Kidney glomerular epithelial cell (primary cell): Measurements from ENCODE around the gene MTG2.

Experiments used
- DNase-seq: peaks from one replicate; lab custom pipeline; 2025; lab: John Stamatoyannopoulos, UW

The MTG2 gene

GRCh38 chr20:62203378-62204030 lies 20.7 kb downstream of the MTG2 start:
- no peak for DNase-seq

GRCh38 chr20:62205618-62206387 lies 23.0 kb downstream of the MTG2 start:
- DNase-seq: no peak

- no peak for DNase-seq
Observed at GRCh38 chr20:62206388-62206775, 23.6 kb downstream of the MTG2 start.

GRCh38 chr20:62208061-62208794 lies 25.4 kb downstream of the MTG2 start:
- no peak for DNase-seq

- no peak for DNase-seq
Observed at GRCh38 chr20:62208795-62209755, 26.2 kb downstream of the MTG2 start.

GRCh38 chr20:62209850-62210495 lies 27.1 kb downstream of the MTG2 start:
- no peak for DNase-seq

- DNase-seq: no peak
Observed at GRCh38 chr20:62210496-62210855, 27.6 kb downstream of the MTG2 start.

GRCh38 chr20:62211216-62211615 lies 28.4 kb downstream of the MTG2 start:
- no peak for DNase-seq

GRCh38 chr20:62211769-62212288 lies 29.0 kb downstream of the MTG2 start:
- DNase-seq: no peak

- no peak for DNase-seq
Observed at GRCh38 chr20:62212299-62212698, 29.5 kb downstream of the MTG2 start.

- DNase-seq: no peak
Observed at GRCh38 chr20:62214067-62214466, 31.2 kb downstream of the MTG2 start.

GRCh38 chr20:62215020-62215990 lies 32.5 kb downstream of the MTG2 start:
- DNase-seq: no peak

GRCh38 chr20:62215991-62216635 lies 33.3 kb downstream of the MTG2 start:
- no peak for DNase-seq

GRCh38 chr20:62216636-62217566 lies 34.1 kb downstream of the MTG2 start:
- no peak for DNase-seq

GRCh38 chr20:62217913-62218773 lies 35.3 kb downstream of the MTG2 start:
- DNase-seq: no peak

GRCh38 chr20:62219101-62219991 lies 36.5 kb downstream of the MTG2 start:
- DNase-seq: no peak
